Measurements from ENCODE around the gene CIT.

Gene CIT

GRCh38 chr12:119694111-119694510 lies 183.0 kb downstream of the CIT start:
- no peak for DNase-seq

- no peak for DNase-seq
These were observed 183.6 kb downstream of the CIT start for GRCh38 chr12:119693511-119693910.

- DNase-seq = no peak
These were observed 184.1 kb downstream of the CIT start for GRCh38 chr12:119692997-119693396.

GRCh38 chr12:119692410-119692809 lies 184.7 kb downstream of the CIT start:
- no peak for DNase-seq

- DNase-seq = no peak
These were observed 185.8 kb downstream of the CIT start for GRCh38 chr12:119691202-119691810.

GRCh38 chr12:119689935-119690500 lies 187.1 kb downstream of the CIT start:
- DNase-seq = no peak

GRCh38 chr12:119687879-119688278 lies 189.2 kb downstream of the CIT start:
- DNase-seq = no peak

- no peak for DNase-seq
These were observed 189.7 kb downstream of the CIT start for GRCh38 chr12:119687406-119687805.

GRCh38 chr12:119686776-119687175 lies 190.3 kb downstream of the CIT start:
- no peak for DNase-seq

GRCh38 chr12:119686355-119686754 lies 190.8 kb downstream of the CIT start:
- no peak for DNase-seq

GRCh38 chr12:119685375-119685774 lies 191.7 kb downstream of the CIT start:
- DNase-seq = no peak

- no peak for DNase-seq
These were observed 192.3 kb downstream of the CIT start for GRCh38 chr12:119684711-119685369.

- no peak for DNase-seq
These were observed 193.3 kb downstream of the CIT start for GRCh38 chr12:119683816-119684215.

GRCh38 chr12:119683413-119683812 lies 193.7 kb downstream of the CIT start:
- DNase-seq = no peak

- DNase-seq = no peak
These were observed 194.4 kb downstream of the CIT start for GRCh38 chr12:119682639-119683252.

GRCh38 chr12:119681728-119682638 lies 195.1 kb downstream of the CIT start:
- DNase-seq = no peak

- no peak for DNase-seq
These were observed 196.0 kb downstream of the CIT start for GRCh38 chr12:119681111-119681510.

GRCh38 chr12:119679490-119679889 lies 197.6 kb downstream of the CIT start:
- no peak for DNase-seq

GRCh38 chr12:119679081-119679480 lies 198.0 kb downstream of the CIT start:
- peak; percentile 79 for DNase-seq

- no peak for DNase-seq
These were observed 198.7 kb downstream of the CIT start for GRCh38 chr12:119678459-119678858.

- no peak for DNase-seq
These were observed 200.5 kb downstream of the CIT start for GRCh38 chr12:119676573-119676972.

GRCh38 chr12:119676022-119676421 lies 201.1 kb downstream of the CIT start:
- DNase-seq = no peak

GRCh38 chr12:119674560-119674959 lies 202.6 kb downstream of the CIT start:
- no peak for DNase-seq

Measured in NCI-H2081 treated with DMSO at 0.1 percent for 48 hours (cell line).